Endothelial cell of umbilical vein (primary cell): ENCODE data around the gene TBC1D14.

Experiments used
- CTCF ChIP-seq, 2 donors: IDR thresholded peaks; 1 replicate in 1 of 2; 2 replicates in 1 of 2; pipeline ENCODE4 v1.5.1; 2011; ENCODE audit warnings: low read length in 2 of 2, mild to moderate bottlenecking in 2 of 2, moderate library complexity in 2 of 2, control low read depth in 1 of 2, inconsistent platforms in 1 of 2, low read depth in 1 of 2; ENCODE audit not compliant: insufficient read depth in 1 of 2; ENCODE audit errors: extremely low read depth in 1 of 2
- EZH2 ChIP-seq: IDR thresholded peaks from 2 replicates; pipeline ENCODE4 v1.6.1; 2012; ENCODE audit warnings: borderline replicate concordance, low read depth, mild to moderate bottlenecking, moderate library complexity, low read length, inconsistent platforms; ENCODE audit not compliant: severe bottlenecking
- FOS ChIP-seq: IDR thresholded peaks from 2 replicates; pipeline ENCODE4 v1.6.1; 2011; ENCODE audit warnings: mild to moderate bottlenecking, low read length, moderate library complexity, borderline replicate concordance; ENCODE audit not compliant: insufficient read depth
- JUN ChIP-seq: IDR thresholded peaks from 2 replicates; pipeline ENCODE4 v1.6.1; 2011; ENCODE audit warnings: borderline replicate concordance, low read depth; ENCODE audit not compliant: insufficient read length, insufficient read depth
- MAX ChIP-seq: IDR thresholded peaks from 2 replicates; pipeline ENCODE4 v1.6.1; 2011; ENCODE audit not compliant: insufficient read depth, insufficient read length
- MYC ChIP-seq: IDR thresholded peaks from one replicate; pipeline ENCODE4 v1.6.1; 2011; ENCODE audit warnings: mild to moderate bottlenecking, low read depth, low read length
- POLR2A ChIP-seq: IDR thresholded peaks from 2 replicates; pipeline ENCODE4 v1.6.1; 2012; ENCODE audit warnings: low read depth, mild to moderate bottlenecking, control low read depth, low read length
- POLR2AphosphoS5 ChIP-seq: IDR thresholded peaks from 2 replicates; pipeline ENCODE4 v1.6.1; 2012; ENCODE audit warnings: low read depth, mild to moderate bottlenecking, control low read depth, low read length, moderate library complexity; ENCODE audit not compliant: insufficient read depth

GRCh38 chr4:6969826-6970800, 60.5 kb downstream of the TBC1D14 start:
- TF ChIP-seq CTCF (IDR thresholded peaks at IDR 0.05; ENCODE audit: extremely low read depth in 1 of 2, insufficient read depth in 1 of 2, low read depth in 1 of 2, low read length in 2 of 2) (no peak), EZH2 (no peak), POLR2A (no peak), MAX (no peak), JUN (no peak), POLR2AphosphoS5 (no peak), FOS (no peak), MYC (no peak)
